ENCODE data around the gene DNAJC13. TPM values are rescaled to one million over a fixed set of nuclear protein-coding genes. Genes with fewer than 3 reads are reported as not detected.

Gene DNAJC13
- total and polyA plus RNA-seq, 2 donors (not counting 1 experiment from before 2014, with no cell fraction given), result 9.7 to 51.1 TPM

- CTCF ChIA-PET, result no interaction called here
- H3K27me3 Mint-ChIP-seq, result no peaks in the 10 kb centered on the region
- Histone ChIP-seq H3K4me2 (replicated peaks; ENCODE audit: low read depth, low read length, poor library complexity, severe bottlenecking) (no peak overlapping the region), H2AFZ (ENCODE audit: insufficient read depth, low read depth, low read length, poor library complexity, severe bottlenecking) (no peak overlapping the region), H4K20me1 (ENCODE audit: control insufficient read depth, insufficient read depth, low read length, poor library complexity, severe bottlenecking) (no peaks in the 10 kb centered on the region), H3K4me1 (ENCODE audit: control insufficient read depth in 2 of 2, insufficient read depth in 2 of 2, low read length in 2 of 2) (no peaks in the 10 kb centered on the region), H3K27ac (ENCODE audit: low read length in 2 of 2) (no peak overlapping the region), H3K9ac (ENCODE audit: low read length) (no peak overlapping the region), H3K4me3 (ENCODE audit: control extremely low read depth in 1 of 5, extremely low read depth in 1 of 5, insufficient read depth in 1 of 5, low read depth in 2 of 5, low read length in 4 of 5) (no peak overlapping the region), H3K27me3 (replicated peaks in 1 of 4; ENCODE audit: control extremely low read depth in 1 of 4, control insufficient read depth in 3 of 4, insufficient read depth in 4 of 4, low read length in 3 of 4) (no peaks in the 10 kb centered on the region), H3K9me3 (ENCODE audit: control extremely low read depth in 1 of 3, control insufficient read depth in 2 of 3, insufficient read depth in 1 of 3, low read length in 2 of 3) (no peaks in the 10 kb centered on the region), H3K79me2 (ENCODE audit: control insufficient read depth, insufficient read depth, low read length) (no peaks in the 10 kb centered on the region), H3K36me3 (replicated peaks in 1 of 2; ENCODE audit: control extremely low read depth in 1 of 2, control insufficient read depth in 1 of 2, extremely low read depth in 1 of 2, insufficient read depth in 2 of 2, low read length in 1 of 2) (peaks cover 8 to 59% of the 10 kb centered on the region in 2 experiments)
- H3K4me3 Mint-ChIP-seq, result no peak overlapping the region
- POLR2A ChIA-PET, result no interaction called here
- no peak for TF ChIP-seq EZH2 (IDR thresholded peaks at IDR 0.05; ENCODE audit: borderline replicate concordance, insufficient read depth, low read depth, low read length, poor library complexity, severe bottlenecking)
- TF ChIP-seq, protein P1, sequence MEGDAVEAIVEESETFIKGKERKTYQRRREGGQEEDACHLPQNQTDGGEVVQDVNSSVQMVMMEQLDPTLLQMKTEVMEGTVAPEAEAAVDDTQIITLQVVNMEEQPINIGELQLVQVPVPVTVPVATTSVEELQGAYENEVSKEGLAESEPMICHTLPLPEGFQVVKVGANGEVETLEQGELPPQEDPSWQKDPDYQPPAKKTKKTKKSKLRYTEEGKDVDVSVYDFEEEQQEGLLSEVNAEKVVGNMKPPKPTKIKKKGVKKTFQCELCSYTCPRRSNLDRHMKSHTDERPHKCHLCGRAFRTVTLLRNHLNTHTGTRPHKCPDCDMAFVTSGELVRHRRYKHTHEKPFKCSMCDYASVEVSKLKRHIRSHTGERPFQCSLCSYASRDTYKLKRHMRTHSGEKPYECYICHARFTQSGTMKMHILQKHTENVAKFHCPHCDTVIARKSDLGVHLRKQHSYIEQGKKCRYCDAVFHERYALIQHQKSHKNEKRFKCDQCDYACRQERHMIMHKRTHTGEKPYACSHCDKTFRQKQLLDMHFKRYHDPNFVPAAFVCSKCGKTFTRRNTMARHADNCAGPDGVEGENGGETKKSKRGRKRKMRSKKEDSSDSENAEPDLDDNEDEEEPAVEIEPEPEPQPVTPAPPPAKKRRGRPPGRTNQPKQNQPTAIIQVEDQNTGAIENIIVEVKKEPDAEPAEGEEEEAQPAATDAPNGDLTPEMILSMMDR (IDR thresholded peaks at IDR 0.05), result no peak
- no peaks in the 10 kb centered on the region for H3K4me1 Mint-ChIP-seq
- no peak overlapping the region for H3K27ac Mint-ChIP-seq
- no peak for DNase-seq
- H3K9me3 Mint-ChIP-seq (ENCODE audit: insufficient read depth), result no peaks in the 10 kb centered on the region
- ATAC-seq (ENCODE audit: low read depth), result no peak
- intact Hi-C loops (cut with micrococcal nuclease), result loop anchor here (10.0 kb wide), 1 partner anchor 109 kb away; no protein-coding TSS in a partner anchor
Measured at GRCh38 chr3:132464066-132464465, 46.8 kb downstream of the DNAJC13 start.

GRCh38 chr3:132469326-132469725 lies 52.0 kb downstream of the DNAJC13 start:
- Mint-ChIP-seq H3K27ac (no peak overlapping the region), H3K9me3 (ENCODE audit: insufficient read depth) (no peaks in the 10 kb centered on the region), H3K27me3 (no peaks in the 10 kb centered on the region), H3K4me3 (no peak overlapping the region), H3K4me1 (no peaks in the 10 kb centered on the region)
- Histone ChIP-seq H3K9ac (ENCODE audit: low read length) (no peak overlapping the region), H3K4me3 (ENCODE audit: control extremely low read depth in 1 of 5, extremely low read depth in 1 of 5, insufficient read depth in 1 of 5, low read depth in 2 of 5, low read length in 4 of 5) (no peak overlapping the region), H3K27ac (ENCODE audit: low read length in 2 of 2) (no peak overlapping the region), H2AFZ (ENCODE audit: insufficient read depth, low read depth, low read length, poor library complexity, severe bottlenecking) (no peak overlapping the region), H3K4me2 (replicated peaks; ENCODE audit: low read depth, low read length, poor library complexity, severe bottlenecking) (no peak overlapping the region), H3K36me3 (replicated peaks in 1 of 2; ENCODE audit: control extremely low read depth in 1 of 2, control insufficient read depth in 1 of 2, extremely low read depth in 1 of 2, insufficient read depth in 2 of 2, low read length in 1 of 2) (peaks cover 7 to 41% of the 10 kb centered on the region in 2 experiments), H4K20me1 (ENCODE audit: control insufficient read depth, insufficient read depth, low read length, poor library complexity, severe bottlenecking) (no peaks in the 10 kb centered on the region), H3K4me1 (ENCODE audit: control insufficient read depth in 2 of 2, insufficient read depth in 2 of 2, low read length in 2 of 2) (no peaks in the 10 kb centered on the region), H3K27me3 (replicated peaks in 1 of 4; ENCODE audit: control extremely low read depth in 1 of 4, control insufficient read depth in 3 of 4, insufficient read depth in 4 of 4, low read length in 3 of 4) (no peaks in the 10 kb centered on the region), H3K79me2 (ENCODE audit: control insufficient read depth, insufficient read depth, low read length) (no peaks in the 10 kb centered on the region), H3K9me3 (ENCODE audit: control extremely low read depth in 1 of 3, control insufficient read depth in 2 of 3, insufficient read depth in 1 of 3, low read length in 2 of 3) (no peaks in the 10 kb centered on the region)
- no CpG with 5 or more reads among the region's 1 CpG for WGBS (ENCODE audit: insufficient coverage)
- CTCF ChIA-PET, result no interaction called here
- TF ChIP-seq EZH2 (IDR thresholded peaks at IDR 0.05; ENCODE audit: borderline replicate concordance, insufficient read depth, low read depth, low read length, poor library complexity, severe bottlenecking), result no peak
- TF ChIP-seq, protein P1 (IDR thresholded peaks at IDR 0.05), result no peak
- POLR2A ChIA-PET, result no interaction called here
- ATAC-seq (ENCODE audit: low read depth), result no peak
- intact Hi-C loops (cut with micrococcal nuclease), result loop anchor here (5.0 to 10.0 kb wide), 2 partner anchors 115 to 1443 kb away; no protein-coding TSS in a partner anchor
- no peak for DNase-seq
